ENCODE results near the gene CSAD. TPM values are rescaled to one million over a fixed set of nuclear protein-coding genes. Genes with fewer than 3 reads are reported as not detected.
"Not testable (repeated sequence)": the region's sequence is repeated elsewhere in the genome, so short reads cannot be mapped to it uniquely, and the experiment has no call there.

The CSAD gene
- polyA plus RNA-seq, 1 donor: 54.5 TPM

- no peak for DNase-seq (ENCODE audit: low read depth)
Measured at GRCh38 chr12:53147653-53148052, 33.1 kb downstream of the CSAD start.

GRCh38 chr12:53147181-53147580 lies 33.5 kb downstream of the CSAD start:
- DNase-seq (ENCODE audit: low read depth): no peak

DNA sequence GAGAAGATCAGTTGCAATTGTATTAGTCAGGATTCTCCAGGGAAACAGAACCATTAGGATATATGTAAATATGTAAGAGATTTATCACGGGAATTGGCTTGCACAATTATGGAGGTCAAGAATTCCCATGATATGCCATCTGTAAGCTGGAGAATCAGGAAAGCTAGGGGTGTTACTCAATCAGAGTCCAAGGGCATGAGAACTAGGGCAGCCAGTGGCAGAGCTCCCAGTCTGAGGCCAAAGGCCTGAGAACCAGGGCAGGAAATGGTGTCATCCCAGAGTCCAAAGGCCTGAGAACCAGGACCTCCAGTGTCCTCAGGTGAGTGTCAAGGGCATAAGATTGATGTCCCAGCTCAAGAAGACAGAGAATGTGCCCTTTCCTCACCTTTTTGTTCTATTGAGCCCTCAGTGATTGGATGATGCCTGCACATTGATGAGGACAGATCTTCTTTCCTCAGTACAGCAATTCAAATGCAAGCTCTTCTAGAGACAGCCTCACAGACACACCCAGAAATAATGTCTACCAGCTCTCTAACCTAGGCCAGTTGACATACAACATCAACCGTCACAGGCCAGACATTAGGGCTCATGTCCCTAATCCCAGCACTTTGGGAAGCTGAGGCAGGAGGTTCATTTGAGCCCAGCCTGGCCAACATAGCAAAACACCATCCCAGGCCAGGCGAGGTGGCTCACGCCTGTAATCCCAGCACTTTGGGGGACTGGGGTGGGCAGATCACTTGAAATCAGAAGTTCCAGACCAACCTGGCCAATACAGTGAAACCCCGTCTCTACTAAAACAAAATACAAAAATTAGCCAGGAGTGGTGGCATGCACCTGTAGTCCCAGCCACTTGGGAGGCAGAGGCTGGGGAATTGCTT lies 35.1 kb downstream of the CSAD start:
- no peak for DNase-seq (ENCODE audit: low read depth)

DNA sequence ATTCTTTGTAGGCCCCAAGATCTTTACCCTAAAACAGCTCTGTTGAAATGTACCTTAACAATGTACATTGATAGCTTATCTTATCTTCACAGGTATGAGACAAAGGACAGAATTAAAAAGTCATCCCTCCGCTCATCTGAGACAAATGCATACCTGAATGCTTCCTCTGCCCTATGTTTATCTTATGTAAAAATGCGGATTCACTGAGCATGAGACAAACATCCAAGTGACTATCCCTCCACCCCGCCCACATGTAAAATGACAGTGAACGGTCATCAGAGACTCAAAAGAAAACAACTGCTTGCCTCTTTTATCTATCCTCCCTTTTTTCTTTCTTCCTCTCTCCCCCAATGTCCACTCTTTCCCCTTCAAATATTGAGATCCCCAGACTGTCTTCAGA lies 37.4 kb downstream of the CSAD start:
- DNase-seq (ENCODE audit: low read depth): no peak

DNA sequence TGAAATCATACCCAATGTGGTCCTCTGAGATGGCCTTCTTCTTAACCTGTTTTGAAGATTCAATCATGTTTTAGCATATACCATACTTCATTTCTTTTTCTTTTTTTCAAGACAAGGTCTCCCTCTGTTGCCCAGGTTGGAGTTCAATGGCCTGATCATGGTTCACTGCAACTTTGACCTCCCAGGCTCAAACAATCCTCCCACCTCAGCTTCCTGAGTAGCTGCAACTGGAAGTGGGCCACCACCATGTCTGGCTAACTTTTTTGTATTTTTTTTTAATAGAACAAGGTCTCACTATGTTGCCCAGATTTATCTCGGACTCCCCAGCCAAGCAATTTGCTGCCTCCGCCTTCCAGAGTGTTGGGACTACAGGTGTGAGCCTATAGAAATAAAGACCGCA lies 47.0 kb downstream of the CSAD start:
- no peak for DNase-seq (ENCODE audit: low read depth)

GRCh38 chr12:53131844-53132243 lies 48.9 kb downstream of the CSAD start:
- DNase-seq (ENCODE audit: low read depth): no peak

DNA sequence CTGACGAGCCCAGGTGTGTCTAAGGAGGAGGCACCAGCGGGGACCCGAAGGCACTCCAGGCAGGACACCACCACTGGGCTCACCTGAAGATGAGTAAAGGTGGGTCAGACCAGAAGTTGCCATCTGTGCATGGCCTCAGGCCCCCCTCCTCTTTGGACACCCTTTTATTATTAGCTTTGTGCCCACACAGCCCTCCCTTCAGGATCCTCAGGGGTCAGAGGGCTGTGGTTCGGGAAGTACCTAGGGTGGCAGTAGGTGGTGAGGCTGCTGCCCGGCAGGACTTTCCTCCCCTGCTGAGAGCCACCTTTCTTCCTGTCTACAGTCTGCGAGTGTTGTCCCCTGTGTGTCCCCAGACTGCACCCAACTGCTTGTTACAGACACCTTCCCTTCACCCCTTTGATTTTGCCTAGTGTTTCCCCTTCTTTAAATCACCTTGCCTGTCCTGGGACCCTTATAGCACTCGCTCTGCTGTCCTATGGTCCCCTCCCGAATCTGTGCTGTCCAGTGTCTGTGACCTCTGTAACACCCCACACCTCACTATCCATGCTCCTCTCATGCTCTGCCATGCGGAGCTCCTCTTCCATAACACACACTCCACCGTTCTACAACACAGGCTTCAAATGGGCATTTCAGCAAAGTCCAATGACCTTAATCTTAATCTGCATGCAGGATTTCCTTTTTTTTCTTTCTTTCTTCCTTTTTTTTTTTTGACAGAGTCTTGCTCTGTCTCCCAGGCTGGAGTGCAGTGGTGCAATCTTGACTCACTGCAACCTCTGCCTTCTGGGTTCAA lies 51.8 kb downstream of the CSAD start:
- DNase-seq (ENCODE audit: low read depth): no peak

GRCh38 chr12:53127169-53127568 lies 53.6 kb downstream of the CSAD start:
- DNase-seq (ENCODE audit: low read depth): no peak

- DNase-seq (ENCODE audit: low read depth): no peak
Measured at GRCh38 chr12:53124352-53124723, 56.4 kb downstream of the CSAD start.

DNA sequence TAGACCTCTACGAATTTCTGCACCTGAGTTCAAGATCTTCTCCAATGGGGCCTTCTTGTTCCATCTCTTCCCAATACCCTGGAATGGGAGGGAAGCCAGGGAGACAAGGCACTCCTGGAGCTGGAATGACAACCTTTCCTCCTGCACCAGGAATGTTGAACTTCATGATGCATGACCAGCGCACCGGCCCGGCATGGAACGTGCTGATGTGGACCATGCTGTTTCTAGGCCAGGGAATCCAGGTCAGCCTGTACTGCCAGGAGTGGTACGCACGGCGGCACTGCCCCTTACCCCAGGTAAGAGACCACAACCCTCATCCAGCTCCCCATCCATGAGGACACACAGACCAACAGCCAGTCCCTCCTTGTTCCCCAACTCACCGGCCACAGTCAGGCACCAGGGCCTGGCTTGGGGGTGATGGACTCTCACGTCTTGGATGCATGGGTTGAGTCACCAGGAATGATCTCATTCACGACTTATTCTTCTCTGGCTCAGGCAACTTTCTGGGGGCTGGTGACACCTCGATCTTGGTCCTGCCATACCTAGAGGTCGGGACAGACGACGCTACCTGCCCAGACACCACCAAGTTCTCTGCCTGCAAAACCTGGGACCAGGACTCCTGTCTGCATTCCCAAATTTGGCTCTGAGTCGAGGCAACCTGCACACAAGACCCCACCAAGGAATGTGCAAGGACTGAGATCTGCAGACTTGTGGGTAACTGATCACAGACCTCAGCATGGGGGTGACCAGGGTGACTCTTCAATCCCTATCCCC lies 57.0 kb downstream of the CSAD start:
- no peak for DNase-seq (ENCODE audit: low read depth)

DNA sequence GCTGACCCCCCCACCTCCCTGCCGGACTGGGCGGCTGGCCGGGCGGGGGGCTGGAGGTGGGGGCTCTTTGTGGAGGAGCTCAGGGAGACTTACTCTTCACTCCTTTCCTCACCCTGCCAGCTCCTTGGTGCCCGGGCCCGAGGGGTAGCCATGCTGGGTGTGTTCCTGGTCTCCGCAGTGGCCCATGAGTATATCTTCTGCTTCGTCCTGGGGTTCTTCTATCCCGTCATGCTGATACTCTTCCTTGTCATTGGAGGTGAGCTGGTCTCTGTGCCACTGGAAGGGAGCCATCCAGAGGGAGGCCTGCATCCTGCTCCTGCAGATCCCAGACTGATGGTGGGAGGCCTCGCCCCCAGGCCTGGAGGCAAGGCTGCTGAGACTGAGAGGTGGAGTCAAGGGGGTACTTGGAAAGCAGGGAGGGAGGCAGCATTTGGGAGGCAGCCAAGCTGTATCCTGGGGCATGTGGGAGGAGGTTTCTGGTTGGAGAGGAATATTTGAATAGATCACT lies 57.7 kb downstream of the CSAD start:
- no peak for DNase-seq (ENCODE audit: low read depth)

DNA sequence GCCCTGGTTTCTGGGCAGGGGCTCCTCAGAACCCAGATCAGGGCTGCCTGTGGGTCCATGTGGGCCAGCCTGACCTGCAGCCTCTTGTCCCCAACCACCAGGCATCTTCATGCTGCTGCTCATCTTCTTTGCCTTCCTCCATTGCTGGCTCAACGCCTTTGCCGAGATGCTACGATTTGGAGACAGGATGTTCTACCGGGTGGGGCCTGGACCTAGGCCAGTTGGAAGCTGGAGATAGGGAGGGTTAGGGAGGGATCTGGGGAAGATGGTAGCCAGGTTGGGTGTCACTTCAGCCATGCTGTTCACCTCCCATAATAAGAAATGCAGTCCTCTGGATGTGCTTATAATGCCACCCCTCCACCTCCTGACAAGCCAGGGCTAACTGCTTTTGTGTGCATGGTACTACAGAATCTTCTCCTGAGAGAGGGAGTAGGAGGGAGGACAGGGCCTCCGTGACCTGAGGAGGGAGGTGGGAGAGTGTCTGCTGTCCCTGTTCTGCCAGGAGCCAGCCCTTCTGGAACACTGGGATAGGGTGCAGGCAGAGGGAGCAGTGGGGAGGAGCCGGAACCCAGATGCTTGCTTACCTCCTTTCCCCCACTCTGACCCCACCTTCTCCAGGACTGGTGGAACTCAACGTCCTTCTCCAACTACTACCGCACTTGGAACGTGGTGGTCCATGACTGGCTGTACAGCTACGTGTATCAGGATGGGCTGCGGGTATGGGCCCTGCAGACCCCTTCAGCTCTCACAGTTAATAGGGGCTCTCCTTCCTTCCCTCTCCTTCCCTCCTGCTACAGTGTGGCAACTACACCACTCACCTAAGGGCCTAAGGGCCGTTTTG lies 59.8 kb downstream of the CSAD start:
- DNase-seq (ENCODE audit: low read depth): no peak

- no peak for DNase-seq (ENCODE audit: low read depth)
Measured at GRCh38 chr12:53118751-53119300, 61.9 kb downstream of the CSAD start.

DNA sequence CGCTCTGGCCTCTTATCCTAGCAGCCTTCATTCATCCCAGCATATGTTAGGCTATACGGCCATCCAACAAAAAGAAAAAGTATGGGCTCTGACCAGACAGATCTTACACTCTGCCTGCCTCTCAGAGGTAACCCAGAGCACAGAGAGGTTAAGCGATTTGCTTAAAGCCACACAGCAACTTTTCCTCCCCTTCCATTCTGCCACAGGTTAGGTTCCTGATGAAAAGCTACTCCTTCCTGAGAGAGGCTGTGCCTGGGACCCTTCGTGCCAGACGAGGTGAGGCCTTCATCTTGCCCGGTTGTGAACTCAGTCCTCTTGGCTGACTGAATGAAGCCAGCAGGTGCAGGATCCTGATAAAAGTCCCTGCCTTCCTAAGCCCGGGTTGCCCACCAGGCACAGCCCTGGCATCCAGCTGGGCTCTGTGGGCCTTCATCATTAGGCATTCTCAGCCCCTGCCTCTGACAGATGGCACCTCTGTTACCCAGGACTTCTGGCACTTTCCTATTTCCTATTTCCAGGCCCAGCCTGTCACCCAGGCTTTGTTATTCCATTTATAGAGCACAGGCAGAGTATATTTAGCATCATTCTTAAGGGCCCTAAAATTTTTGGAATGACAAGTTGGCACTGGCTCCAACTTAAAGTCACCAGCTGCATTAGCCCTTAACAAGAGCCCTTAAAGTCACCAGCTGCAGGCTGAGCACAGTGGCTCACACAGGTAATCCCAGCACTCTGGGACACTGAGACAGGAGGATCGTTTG lies 64.7 kb downstream of the CSAD start:
- no peak for DNase-seq (ENCODE audit: low read depth)

GRCh38 chr12:53115112-53115890 lies 65.4 kb downstream of the CSAD start:
- no peak for DNase-seq (ENCODE audit: low read depth)

DNA sequence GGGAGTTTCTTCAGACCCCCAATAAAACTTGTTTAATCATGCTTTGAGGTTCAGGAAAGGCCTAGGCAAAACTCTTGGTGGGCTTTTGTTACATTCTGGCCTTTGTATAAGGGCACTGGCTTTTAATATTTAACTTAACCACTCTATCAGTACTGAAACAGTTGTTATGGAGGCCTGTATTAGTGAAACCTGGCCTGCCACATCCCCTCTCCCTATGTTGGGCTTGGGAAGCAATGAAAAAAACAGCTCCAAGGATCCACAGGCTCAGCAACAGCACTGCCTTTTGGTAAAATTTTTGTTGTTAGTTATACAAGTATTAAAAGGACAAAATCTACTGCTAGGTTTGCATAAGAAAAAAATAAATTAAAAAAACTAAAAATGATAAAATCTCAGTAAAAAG lies 66.8 kb downstream of the CSAD start:
- no peak for DNase-seq (ENCODE audit: low read depth)

DNA sequence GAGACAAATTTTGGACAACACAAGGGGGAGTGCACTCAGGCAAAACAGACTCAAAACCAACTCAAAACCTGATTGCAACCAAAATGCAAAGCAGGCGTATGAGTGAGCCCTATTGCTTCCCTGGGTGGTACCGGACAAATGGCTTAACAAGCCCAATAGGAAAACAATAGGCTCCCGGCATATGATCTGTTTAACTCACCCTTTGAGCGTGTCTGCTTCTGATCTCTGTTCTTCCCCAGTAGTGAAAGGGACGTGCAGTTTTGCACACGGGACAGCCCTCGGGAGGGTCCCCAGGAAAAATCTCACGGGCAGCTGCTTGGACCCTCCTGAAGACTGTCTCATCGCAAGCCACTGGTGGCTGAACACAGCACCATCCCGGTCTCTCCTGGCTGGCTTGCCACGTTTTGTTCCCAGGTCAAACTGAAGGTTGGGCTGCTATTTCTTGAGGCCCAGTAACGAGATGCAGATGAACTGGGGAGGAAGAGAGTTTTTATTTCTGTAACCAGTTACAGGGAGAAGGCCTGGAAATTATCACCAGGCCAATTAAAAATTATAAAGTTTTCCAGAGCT lies 67.5 kb downstream of the CSAD start:
- no peak for DNase-seq (ENCODE audit: low read depth)

GRCh38 chr12:53112431-53112830 lies 68.3 kb downstream of the CSAD start:
- not testable (repeated sequence) for DNase-seq (ENCODE audit: low read depth)

Data from forelimb muscle (tissue), 1 donor.